ENCODE data around the gene PRKAR2A. TPM values are rescaled to one million over a fixed set of nuclear protein-coding genes. Genes with fewer than 3 reads are reported as not detected.

Gene PRKAR2A
- total and polyA plus RNA-seq, 2 experiments from 2014 or later, result 13.5 to 30.2 TPM

- DNase-seq (ENCODE audit: low spot score) (no peak), ATAC-seq (no peak)
- Histone ChIP-seq H3K4me2 (no peak overlapping the region), H3K27ac (ENCODE audit: low read depth) (no peak overlapping the region), H3K27me3 (ENCODE audit: insufficient read depth) (no peaks in the 10 kb centered on the region), H4K20me1 (replicated peaks; ENCODE audit: insufficient read depth) (no peaks in the 10 kb centered on the region), H3K9me2 (ENCODE audit: insufficient read depth) (no peaks in the 10 kb centered on the region), H3K4me3 (no peak overlapping the region), H2AFZ (no peak overlapping the region), H3K36me3 (ENCODE audit: insufficient read depth) (no peaks in the 10 kb centered on the region), H3K79me2 (replicated peaks; ENCODE audit: insufficient read depth) (no peaks in the 10 kb centered on the region), H3K4me1 (ENCODE audit: insufficient read depth) (no peaks in the 10 kb centered on the region), H3F3A (replicated peaks; ENCODE audit: low read depth) (no peaks in the 10 kb centered on the region)
- Mint-ChIP-seq H3K27ac (no peak overlapping the region), H3K36me3 (ENCODE audit: low read depth) (no peaks in the 10 kb centered on the region; the same call in 2 of the 3 replicates), H3K4me3 (no peak overlapping the region), H3K27me3 (ENCODE audit: insufficient read depth, low read depth, poor library complexity) (peaks cover 2% of the 10 kb centered on the region), H3K9me3 (no peaks in the 10 kb centered on the region), H3K4me1 (no peaks in the 10 kb centered on the region)
- no peak for TF ChIP-seq POLR2AphosphoS5 (IDR thresholded peaks at IDR 0.05; ENCODE audit: low read depth)
- TF ChIP-seq ZNF331 (CRISPR knock-in tag; IDR thresholded peaks at IDR 0.05; ENCODE audit: low read depth), result no peak
- TF ChIP-seq EZH2phosphoT487 (IDR thresholded peaks at IDR 0.05; ENCODE audit: unreplicated experiment), result no peak
- TF ChIP-seq NANOG (IDR thresholded peaks at IDR 0.05; ENCODE audit: borderline replicate concordance), result no peak
- TF ChIP-seq REST (IDR thresholded peaks at IDR 0.05; ENCODE audit: unreplicated experiment), result no peak
- TF ChIP-seq ETS1 (IDR thresholded peaks at IDR 0.05), result no peak
- no peak for TF ChIP-seq ZNF114 (CRISPR knock-in tag; IDR thresholded peaks at IDR 0.05)
- TF ChIP-seq EZH2 (IDR thresholded peaks at IDR 0.05; ENCODE audit: low read depth, unreplicated experiment), result no peak
- no peak for TF ChIP-seq CREB1 (CRISPR knock-in tag; IDR thresholded peaks at IDR 0.05; ENCODE audit: low read depth)
- no peak for TF ChIP-seq CTCF (conservative IDR thresholded peaks at IDR 0.05; ENCODE audit: low read depth in 2 of 2)
- no peak for TF ChIP-seq STAT1 (IDR thresholded peaks at IDR 0.05; ENCODE audit: unreplicated experiment)
- TF ChIP-seq JUNB (IDR thresholded peaks at IDR 0.05; ENCODE audit: unreplicated experiment), result no peak
- no peak for TF ChIP-seq ZNF462 (CRISPR knock-in tag; IDR thresholded peaks at IDR 0.05)
These were observed 63.1 kb downstream of the PRKAR2A start for GRCh38 chr3:48784426-48785120.
